Right lobe of liver (tissue), 6 donors: ENCODE measurements around the gene CHST15. TPM values are rescaled to one million over a fixed set of nuclear protein-coding genes. Genes with fewer than 3 reads are reported as not detected.

ENCODE experiments used
- ATAC-seq, 4 donors: fragments of 200-7000 bp; cut with Tn5 transposase; one replicate each; pipeline ENCODE4 v1.9.1; 2020; ENCODE audit warnings: mild to moderate bottlenecking in 4 of 4, moderate library complexity in 4 of 4
- DNase-seq, 3 donors: peaks; one replicate each; pipeline ENCODE4 v3.0.0-alpha.2; 2020
- H3K27ac ChIP-seq, 3 donors: fragments of 200-600 bp; one replicate each; pipeline ENCODE4 v1.8.0; 2022
- H3K27me3 ChIP-seq, 2 donors: fragments of 200-600 bp; one replicate each; pipeline ENCODE4 v1.8.0; 2022
- H3K36me3 ChIP-seq, 4 donors: fragments of 200-600 bp; sonication (generic) in 1 of 4; one replicate each; pipeline versions ENCODE4 v1.5.1 to v1.8.0; 2017 to 2022; ENCODE audit warnings: control low read depth in 1 of 4
- H3K4me1 ChIP-seq, 4 donors: fragments of 200-600 bp; sonication (generic) in 1 of 4; one replicate each; pipeline versions ENCODE4 v1.5.1 to v1.8.0; 2017 to 2022; ENCODE audit warnings: control low read depth in 1 of 4
- H3K4me3 ChIP-seq, 3 donors: fragments of 200-600 bp; one replicate each; pipeline ENCODE4 v1.8.0; 2022
- H3K9me3 ChIP-seq, 4 donors: fragments of 200-600 bp; sonication (generic) in 1 of 4; one replicate each; pipeline versions ENCODE4 v1.5.1 to v1.8.0; 2017 to 2022; ENCODE audit warnings: control low read depth in 1 of 4
- CTCF ChIP-seq, 4 donors: fragments of 200-600 bp in 3 of 4; fragments of 450-650 bp in 1 of 4; IDR thresholded peaks; one replicate each; pipeline versions ENCODE4 v1.5.1 to v1.8.0; 2016 to 2022; ENCODE audit warnings: antibody characterized with exemption in 4 of 4, mild to moderate bottlenecking in 2 of 4
- POLR2A ChIP-seq: fragments of 450-650 bp; IDR thresholded peaks from one replicate; pipeline ENCODE4 v1.6.1; 2017; ENCODE audit warnings: antibody characterized with exemption, mild to moderate bottlenecking
- WGBS: methylation state at CpG from one replicate; pipeline ENCODE4 v1.1.6; 2018; ENCODE audit warnings: low coverage, low lambda C conversion rate; ENCODE audit not compliant: insufficient coverage; ENCODE audit errors: missing lambda C conversion rate; 5-methylcytosine and 5-hydroxymethylcytosine counted together
- intact Hi-C, 2 donors: fragments of 100-400 bp; cut with DNase I; formaldehyde crosslinking; loops; one replicate each; pipeline versions ENCODE4 v1.11.2 to v1.14.1; 2022
- total RNA-seq, 6 experiments: library from RNA; depleted of rRNA in 2 of 6; stranded (reverse); fragments of >200 nt in 2 of 6; fragmentation: NEBNext Ultra II Directional in 3 of 6; extraction: Animal tissue kit (Norgen Biotek cat#: 25700) in 3 of 6; gene quantifications; one replicate each; pipeline versions ENCODE4 v1.1.0 to v1.2.4, GENCODE V29; 2016 to 2023
- donor health status: DM: no; HTN: yes; CAD: no.
- donor health status: DM: no; HTN: no; CAD: no.
- donor health status: DM: no; HTN: no; CAD: no.
- donor health status: DM: no; HTN: yes; CAD: no.
- donor health status: DM: no; HTN: yes; CAD: no.

Gene CHST15
- total RNA-seq, 6 experiments from 2014 or later, result 9.2 to 25.8 (median 11.8) TPM

GRCh38 chr10:124125305-124126116 lies 32.1 kb upstream of the CHST15 start:
- DNase-seq (no peak), ATAC-seq (no peak)
- Histone ChIP-seq H3K4me1 (no peaks in the 10 kb centered on the region), H3K27me3 (no peaks in the 10 kb centered on the region), H3K36me3 (no peaks in the 10 kb centered on the region), H3K9me3 (no peaks in the 10 kb centered on the region), H3K27ac (no peak overlapping the region), H3K4me3 (no peak overlapping the region)
- intact Hi-C loops, result no loop called here
- TF ChIP-seq CTCF (IDR thresholded peaks at IDR 0.05), result peak; percentile 7 to 29 (median 26)
- no peak for TF ChIP-seq POLR2A
- 46% methylated on average over 4 of the region's 10 CpGs for whole genome bisulfite sequencing

- DNase-seq (no peak), ATAC-seq (no peak)
- H3K4me1 ChIP-seq, result no peaks in the 10 kb centered on the region
- intact Hi-C loops, result no loop called here
- no peak for TF ChIP-seq CTCF (IDR thresholded peaks at IDR 0.05)
- TF ChIP-seq POLR2A, result no peak
- no peaks in the 10 kb centered on the region for H3K36me3 ChIP-seq
- 81% methylated on average over 2 of the region's 2 CpGs for WGBS
- H3K27me3 ChIP-seq, result no peaks in the 10 kb centered on the region
- no peak overlapping the region for H3K4me3 ChIP-seq
- H3K27ac ChIP-seq, result no peak overlapping the region
- no peaks in the 10 kb centered on the region for H3K9me3 ChIP-seq
Measured at GRCh38 chr10:124124769-124125161, 31.4 kb upstream of the CHST15 start.

DNA sequence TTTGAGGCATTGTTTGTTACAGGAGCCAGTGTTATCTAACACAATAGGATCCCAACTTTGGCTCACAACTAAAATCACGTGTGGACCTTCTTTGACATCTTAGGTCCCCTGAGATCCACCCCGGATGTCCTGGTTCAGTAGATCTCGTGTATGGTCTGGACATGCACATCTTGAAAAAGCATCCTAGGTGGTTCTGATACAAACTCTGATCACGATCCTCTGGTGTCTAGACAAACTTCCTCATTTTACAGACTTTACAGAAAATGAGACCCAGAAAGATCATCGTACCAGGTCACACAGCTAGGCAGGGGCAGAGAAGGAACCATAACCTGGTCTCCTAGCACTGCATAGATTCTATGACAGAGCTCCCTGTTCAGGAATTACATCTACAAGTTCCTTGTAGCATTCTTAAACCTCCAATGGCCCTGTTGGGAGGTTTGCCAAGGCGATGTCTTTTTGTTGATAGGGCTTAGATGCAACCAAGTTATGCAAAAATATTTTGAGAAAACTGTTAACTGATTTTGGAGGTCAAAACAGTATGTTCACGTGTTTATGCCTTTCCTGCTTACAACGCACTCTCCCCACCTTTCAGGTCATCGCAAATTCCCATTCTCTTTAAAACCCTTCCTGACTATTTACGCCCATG lies 30.8 kb upstream of the CHST15 start:
- Histone ChIP-seq H3K27me3 (no peaks in the 10 kb centered on the region), H3K4me3 (no peak overlapping the region), H3K9me3 (no peaks in the 10 kb centered on the region), H3K27ac (no peak overlapping the region), H3K36me3 (no peaks in the 10 kb centered on the region), H3K4me1 (no peaks in the 10 kb centered on the region)
- intact Hi-C loops, result no loop called here
- no peak for ATAC-seq
- TF ChIP-seq POLR2A (no peak), CTCF (IDR thresholded peaks at IDR 0.05) (no peak)
- no peak for DNase-seq
- 68% methylated on average over 9 of the region's 10 CpGs for WGBS

DNA sequence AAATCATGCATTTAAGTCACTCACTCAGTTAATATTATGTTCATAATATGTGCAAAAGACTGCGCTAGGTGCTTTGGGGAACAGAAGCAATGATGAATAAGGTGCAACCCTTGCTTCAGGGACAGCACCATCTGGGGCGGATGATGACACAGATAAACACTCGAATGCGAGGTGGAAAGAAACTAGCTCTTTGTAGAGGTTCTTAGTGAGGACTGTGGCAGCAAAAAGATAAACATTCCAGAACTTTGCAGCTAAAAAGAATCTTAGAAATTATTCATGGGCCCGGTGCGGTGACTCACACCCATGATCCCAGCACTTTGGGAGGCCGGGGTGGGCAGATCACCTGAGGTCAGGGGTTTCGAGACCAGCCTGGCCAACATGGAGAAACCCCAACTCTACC lies 29.8 kb upstream of the CHST15 start:
- no peak overlapping the region for H3K27ac ChIP-seq

More for the DNA sequence above, 29.8 kb upstream of the CHST15 start:
- Histone ChIP-seq H3K27me3 (no peaks in the 10 kb centered on the region), H3K4me1 (no peaks in the 10 kb centered on the region), H3K36me3 (no peaks in the 10 kb centered on the region), H3K4me3 (no peak overlapping the region), H3K9me3 (no peaks in the 10 kb centered on the region)
- WGBS, result 89% methylated on average over 8 of the region's 8 CpGs
- intact Hi-C loops, result no loop called here
- ATAC-seq (no peak), DNase-seq (no peak)
- no peak for TF ChIP-seq CTCF (IDR thresholded peaks at IDR 0.05)
- TF ChIP-seq POLR2A, result no peak
